ENCODE results near the gene LGR6.

GRCh38 chr1:202316186-202316585, 122.6 kb downstream of the LGR6 start:
- TF ChIP-seq EZH2 (IDR thresholded peaks at IDR 0.05; ENCODE audit: low read length, unreplicated experiment), result no peak
- no peak for TF ChIP-seq CTCF (conservative IDR thresholded peaks at IDR 0.05; ENCODE audit: low read depth, low read length)
- no peak for TF ChIP-seq EZH2phosphoT487 (IDR thresholded peaks at IDR 0.05; ENCODE audit: borderline replicate concordance, low read length)

Data from PC-3 (cell line).